CD4-positive, CD25-positive, alpha-beta regulatory T cell (primary cell): ENCODE measurements around the gene SMU1. TPM values are rescaled to one million over a fixed set of nuclear protein-coding genes. Genes with fewer than 3 reads are reported as not detected.

ENCODE experiments used
- ATAC-seq, 2 donors: fragments of 150-1000 bp; cut with Tn5 transposase; one replicate each; pipeline ENCODE4 v1.10.0; 2021; ENCODE audit warnings: low read depth in 2 of 2, moderate number of reproducible peaks in 2 of 2, moderate library complexity in 1 of 2
- DNase-seq, 3 donors: peaks; one replicate each; pipeline versions ENCODE4 v3.0.0 to v3.0.0-alpha.2; 2012 to 2022; ENCODE audit warnings: mixed read lengths in 1 of 3
- H3K27ac ChIP-seq: one replicate; pipeline ENCODE4 v1.7.0; 2013; ENCODE audit warnings: mild to moderate bottlenecking, low read length; ENCODE audit not compliant: insufficient read depth, poor library complexity, severe bottlenecking
- H3K27me3 ChIP-seq: one replicate; pipeline ENCODE4 v1.7.0; 2013; ENCODE audit warnings: low read length; ENCODE audit not compliant: control insufficient read depth, insufficient read depth
- H3K36me3 ChIP-seq: one replicate; pipeline ENCODE4 v1.7.0; 2013; ENCODE audit warnings: mild to moderate bottlenecking, low read length, moderate library complexity; ENCODE audit not compliant: control insufficient read depth, insufficient read depth
- H3K4me1 ChIP-seq: 2 replicates; pipeline ENCODE4 v1.7.0; 2013; ENCODE audit warnings: mild to moderate bottlenecking, low read length; ENCODE audit not compliant: insufficient read depth, control insufficient read depth, poor library complexity, severe bottlenecking
- H3K4me3 ChIP-seq: one replicate; pipeline ENCODE4 v1.7.0; 2013; ENCODE audit warnings: low read depth, mild to moderate bottlenecking, low read length, moderate library complexity
- H3K9me3 ChIP-seq, 2 experiments: 1 replicate in 1 of 2; 2 replicates in 1 of 2; pipeline ENCODE4 v1.7.0; 2013; ENCODE audit warnings: low read length in 2 of 2, mild to moderate bottlenecking in 1 of 2, moderate library complexity in 1 of 2; ENCODE audit not compliant: control insufficient read depth in 2 of 2
- H3K27ac Mint-ChIP-seq, 3 donors: one replicate each; pipeline ENCODE4 v1.8.0; 2020 to 2022; ENCODE audit warnings: mild to moderate bottlenecking in 3 of 3, mixed read lengths in 3 of 3, moderate library complexity in 2 of 3
- H3K27me3 Mint-ChIP-seq: one replicate; pipeline ENCODE4 v1.8.0; 2022; ENCODE audit warnings: mild to moderate bottlenecking, mixed read lengths
- H3K36me3 Mint-ChIP-seq: one replicate; pipeline ENCODE4 v1.8.0; 2020; ENCODE audit warnings: mixed read lengths
- H3K4me1 Mint-ChIP-seq, 4 donors: one replicate each; pipeline ENCODE4 v1.8.0; 2020 to 2022; ENCODE audit warnings: mixed read lengths in 4 of 4, mild to moderate bottlenecking in 1 of 4
- H3K4me3 Mint-ChIP-seq, 4 donors: one replicate each; pipeline ENCODE4 v1.8.0; 2020 to 2022; ENCODE audit warnings: mild to moderate bottlenecking in 4 of 4, mixed read lengths in 4 of 4, moderate library complexity in 3 of 4
- H3K9me3 Mint-ChIP-seq, 7 donors: one replicate each; pipeline ENCODE4 v1.8.0; 2020 to 2022; ENCODE audit warnings: mixed read lengths in 7 of 7, mild to moderate bottlenecking in 3 of 7, moderate library complexity in 2 of 7
- polyA plus RNA-seq, 4 donors: library from polyadenylated mRNA; unstranded; fragments of 300-500 nt; fragmentation: Illumina TruSeq; gene quantifications; one replicate each; pipeline ENCODE4 v1.2.3, GENCODE V29; 2021
- total RNA-seq: library from RNA; stranded (reverse); gene quantifications from one replicate; pipeline ENCODE4 v1.2.3, GENCODE V29; 2022

SMU1 gene
- total and polyA plus RNA-seq, 5 donors from 2014 or later, result 22.7 to 27.9 (median 24.5) TPM

- Histone ChIP-seq H3K27ac (peak overlapping the region; percentile 70), H3K4me1 (peaks cover 11% of the 10 kb centered on the region), H3K27me3 (no peaks in the 10 kb centered on the region), H3K4me3 (peak overlapping the region; percentile 78), H3K9me3 (no peaks in the 10 kb centered on the region), H3K36me3 (peaks cover 42% of the 10 kb centered on the region)
- peak overlapping the region; percentile 61 to 96 (median 83) for H3K4me3 Mint-ChIP-seq
- peak overlapping the region; percentile 83 to 89 (median 84) for H3K27ac Mint-ChIP-seq
- DNase-seq (no peak), ATAC-seq (no peak)
- H3K27me3 Mint-ChIP-seq, result no peaks in the 10 kb centered on the region
- peaks cover 14 to 22% (median 17%) of the 10 kb centered on the region in 4 donors for H3K4me1 Mint-ChIP-seq
- H3K36me3 Mint-ChIP-seq, result peaks cover 25% of the 10 kb centered on the region
- no peaks in the 10 kb centered on the region for H3K9me3 Mint-ChIP-seq
Observed at GRCh38 chr9:33043671-33044070, 32.8 kb downstream of the SMU1 start.

GRCh38 chr9:33042473-33042872, 34.0 kb downstream of the SMU1 start:
- H3K4me1 ChIP-seq, result peaks cover 11% of the 10 kb centered on the region
- DNase-seq (no peak), ATAC-seq (no peak)
- Mint-ChIP-seq H3K36me3 (peaks cover 21% of the 10 kb centered on the region), H3K9me3 (no peaks in the 10 kb centered on the region), H3K27ac (no peak overlapping the region), H3K27me3 (no peaks in the 10 kb centered on the region), H3K4me1 (peaks cover 11 to 22% (median 19%) of the 10 kb centered on the region in 4 donors), H3K4me3 (no peak overlapping the region)
- H3K4me3 ChIP-seq, result no peak overlapping the region
- no peak overlapping the region for H3K27ac ChIP-seq
- H3K27me3 ChIP-seq, result no peaks in the 10 kb centered on the region
- peaks cover 43% of the 10 kb centered on the region for H3K36me3 ChIP-seq
- H3K9me3 ChIP-seq, result no peaks in the 10 kb centered on the region

- Mint-ChIP-seq H3K27me3 (no peaks in the 10 kb centered on the region), H3K4me1 (peaks cover 10 to 24% (median 19%) of the 10 kb centered on the region in 4 donors), H3K9me3 (no peaks in the 10 kb centered on the region), H3K4me3 (peak overlapping the region in 1 of 4 donors; percentile 0), H3K27ac (no peak overlapping the region), H3K36me3 (peaks cover 17% of the 10 kb centered on the region)
- H3K36me3 ChIP-seq, result peaks cover 46% of the 10 kb centered on the region
- H3K4me1 ChIP-seq, result peaks cover 11% of the 10 kb centered on the region
- H3K27ac ChIP-seq, result no peak overlapping the region
- ATAC-seq (no peak), DNase-seq (no peak)
- no peaks in the 10 kb centered on the region for H3K27me3 ChIP-seq
- H3K4me3 ChIP-seq, result no peak overlapping the region
- H3K9me3 ChIP-seq, result no peaks in the 10 kb centered on the region
Observed at GRCh38 chr9:33041432-33042188, 34.9 kb downstream of the SMU1 start.

- Histone ChIP-seq H3K27me3 (no peaks in the 10 kb centered on the region), H3K36me3 (peaks cover 47% of the 10 kb centered on the region), H3K4me1 (peaks cover 11% of the 10 kb centered on the region), H3K27ac (no peak overlapping the region), H3K4me3 (no peak overlapping the region), H3K9me3 (no peaks in the 10 kb centered on the region)
- DNase-seq, result no peak
- Mint-ChIP-seq H3K36me3 (peaks cover 19% of the 10 kb centered on the region), H3K9me3 (no peaks in the 10 kb centered on the region), H3K4me3 (no peak overlapping the region), H3K4me1 (peaks cover 14 to 24% (median 21%) of the 10 kb centered on the region in 4 donors), H3K27me3 (no peaks in the 10 kb centered on the region), H3K27ac (no peak overlapping the region)
- ATAC-seq, result no peak
Observed at GRCh38 chr9:33040792-33041431, 35.6 kb downstream of the SMU1 start.

GRCh38 chr9:33032865-33033264, 43.6 kb downstream of the SMU1 start:
- Mint-ChIP-seq H3K4me3 (peak overlapping the region in 1 of 4 donors; percentile 37), H3K27me3 (no peaks in the 10 kb centered on the region), H3K36me3 (peaks cover 57% of the 10 kb centered on the region), H3K9me3 (no peaks in the 10 kb centered on the region), H3K4me1 (peaks cover 47 to 48% (median 48%) of the 10 kb centered on the region in 4 donors), H3K27ac (peak overlapping the region; percentile 2 to 36 (median 6))
- no peak overlapping the region for H3K4me3 ChIP-seq
- peaks cover 34% of the 10 kb centered on the region for H3K4me1 ChIP-seq
- H3K9me3 ChIP-seq, result no peaks in the 10 kb centered on the region
- peaks cover 95% of the 10 kb centered on the region for H3K36me3 ChIP-seq
- no peak overlapping the region for H3K27ac ChIP-seq
- H3K27me3 ChIP-seq, result no peaks in the 10 kb centered on the region
- ATAC-seq, result no peak
- DNase-seq, result no peak

GRCh38 chr9:33032292-33032691, 44.2 kb downstream of the SMU1 start:
- peaks cover 40% of the 10 kb centered on the region for H3K4me1 ChIP-seq
- no peak overlapping the region for H3K4me3 ChIP-seq
- peaks cover 57% of the 10 kb centered on the region for H3K36me3 Mint-ChIP-seq
- peaks cover 91% of the 10 kb centered on the region for H3K36me3 ChIP-seq
- peak overlapping the region in 2 of 3 donors; percentile 2 to 6 for H3K27ac Mint-ChIP-seq
- peaks cover 48 to 53% (median 51%) of the 10 kb centered on the region in 4 donors for H3K4me1 Mint-ChIP-seq
- H3K9me3 Mint-ChIP-seq, result no peaks in the 10 kb centered on the region
- no peaks in the 10 kb centered on the region for H3K27me3 Mint-ChIP-seq
- H3K27me3 ChIP-seq, result no peaks in the 10 kb centered on the region
- ATAC-seq (no peak), DNase-seq (no peak)
- peak overlapping the region in 1 of 4 donors; percentile 37 for H3K4me3 Mint-ChIP-seq
- H3K27ac ChIP-seq, result no peak overlapping the region
- H3K9me3 ChIP-seq, result no peaks in the 10 kb centered on the region

GRCh38 chr9:33030285-33030684, 46.2 kb downstream of the SMU1 start:
- no peaks in the 10 kb centered on the region for H3K9me3 ChIP-seq
- DNase-seq (no peak), ATAC-seq (no peak)
- Mint-ChIP-seq H3K9me3 (no peaks in the 10 kb centered on the region), H3K27me3 (no peaks in the 10 kb centered on the region), H3K4me3 (no peak overlapping the region), H3K36me3 (peaks cover 53% of the 10 kb centered on the region), H3K4me1 (peaks cover 53 to 66% (median 60%) of the 10 kb centered on the region in 4 donors), H3K27ac (no peak overlapping the region)
- peak overlapping the region; percentile 61 for H3K4me3 ChIP-seq
- peaks cover 53% of the 10 kb centered on the region for H3K4me1 ChIP-seq
- H3K27ac ChIP-seq, result peak overlapping the region; percentile 18
- H3K27me3 ChIP-seq, result no peaks in the 10 kb centered on the region
- peaks cover 78% of the 10 kb centered on the region for H3K36me3 ChIP-seq
